GM12873 (cell line): ENCODE data around the gene GATA6.

ENCODE experiments used
- TF ChIP-seq, protein P1 (sequence below): IDR thresholded peaks from 2 replicates; pipeline ENCODE4 v1.5.1; 2012; ENCODE audit warnings: low read depth, mild to moderate bottlenecking, moderate library complexity, low read length, control low read depth; ENCODE audit not compliant: insufficient read depth; ENCODE audit errors: missing control alignments

The GATA6 gene

GRCh38 chr18:22141211-22141610, 28.2 kb upstream of the GATA6 start:
- TF ChIP-seq, protein P1, sequence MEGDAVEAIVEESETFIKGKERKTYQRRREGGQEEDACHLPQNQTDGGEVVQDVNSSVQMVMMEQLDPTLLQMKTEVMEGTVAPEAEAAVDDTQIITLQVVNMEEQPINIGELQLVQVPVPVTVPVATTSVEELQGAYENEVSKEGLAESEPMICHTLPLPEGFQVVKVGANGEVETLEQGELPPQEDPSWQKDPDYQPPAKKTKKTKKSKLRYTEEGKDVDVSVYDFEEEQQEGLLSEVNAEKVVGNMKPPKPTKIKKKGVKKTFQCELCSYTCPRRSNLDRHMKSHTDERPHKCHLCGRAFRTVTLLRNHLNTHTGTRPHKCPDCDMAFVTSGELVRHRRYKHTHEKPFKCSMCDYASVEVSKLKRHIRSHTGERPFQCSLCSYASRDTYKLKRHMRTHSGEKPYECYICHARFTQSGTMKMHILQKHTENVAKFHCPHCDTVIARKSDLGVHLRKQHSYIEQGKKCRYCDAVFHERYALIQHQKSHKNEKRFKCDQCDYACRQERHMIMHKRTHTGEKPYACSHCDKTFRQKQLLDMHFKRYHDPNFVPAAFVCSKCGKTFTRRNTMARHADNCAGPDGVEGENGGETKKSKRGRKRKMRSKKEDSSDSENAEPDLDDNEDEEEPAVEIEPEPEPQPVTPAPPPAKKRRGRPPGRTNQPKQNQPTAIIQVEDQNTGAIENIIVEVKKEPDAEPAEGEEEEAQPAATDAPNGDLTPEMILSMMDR: no peak

DNA sequence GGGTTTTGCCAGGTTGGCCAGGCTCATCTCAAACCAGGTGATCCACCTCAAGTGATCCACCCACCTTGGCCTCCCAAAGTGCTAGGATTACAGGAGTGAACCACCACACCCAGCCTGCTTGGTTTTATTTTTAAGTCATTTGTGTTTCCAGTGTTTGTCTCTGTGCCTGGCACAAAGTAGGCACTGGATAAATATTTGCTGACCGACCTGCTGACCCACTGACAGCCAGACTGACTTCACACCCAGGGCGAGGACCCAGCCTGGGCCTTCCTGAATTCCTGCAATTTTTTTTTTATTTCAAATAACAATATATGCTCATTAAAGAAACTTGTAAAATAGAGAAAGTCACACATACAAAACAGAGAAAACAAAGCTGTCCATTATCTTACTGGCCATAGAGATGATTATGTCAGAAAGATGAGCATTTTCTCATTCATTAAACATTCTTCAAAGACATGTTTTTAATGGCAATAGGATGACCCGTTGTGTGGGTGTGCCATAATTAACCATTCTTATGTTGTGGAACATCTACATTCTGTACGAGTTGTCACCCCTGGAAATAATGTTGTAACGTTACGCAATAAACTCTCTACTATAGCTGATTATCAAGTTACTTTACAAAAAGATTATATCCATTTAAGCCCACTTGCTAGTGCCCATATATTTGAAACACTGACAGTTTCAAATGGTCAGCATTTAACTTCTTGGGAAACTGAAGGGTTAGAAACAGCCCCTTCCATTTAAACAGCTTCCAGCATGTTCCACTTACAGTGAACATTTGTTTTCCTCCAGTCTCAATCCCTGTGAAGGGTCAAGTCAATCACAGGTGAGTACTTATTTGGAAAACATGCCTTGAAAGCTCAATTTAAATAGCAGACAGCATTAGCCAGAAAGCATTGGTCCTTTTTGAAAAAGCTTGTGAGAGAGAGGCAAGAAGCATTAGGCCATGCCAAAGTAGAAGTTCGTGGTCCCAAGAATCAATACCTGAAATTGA, 25.7 kb upstream of the GATA6 start:
- TF ChIP-seq, protein P1: no peak

DNA sequence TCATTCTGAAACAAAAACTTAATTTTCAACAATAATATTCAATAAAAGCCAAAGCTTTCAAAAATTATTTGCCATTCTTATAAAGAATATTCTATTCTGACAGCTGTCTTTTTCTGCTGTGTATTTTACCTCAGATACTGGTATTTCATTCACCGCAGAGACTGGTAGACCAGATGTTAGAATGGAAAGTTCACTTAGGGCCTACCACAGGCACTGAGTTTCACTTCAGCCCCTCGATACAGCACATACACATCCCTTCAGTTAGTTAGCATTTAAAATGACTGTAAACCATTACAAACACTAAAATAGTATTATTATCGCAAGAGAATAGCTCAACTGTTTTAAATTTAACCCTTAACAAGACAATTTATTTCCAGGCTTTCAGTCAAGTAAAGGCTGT, 24.2 kb upstream of the GATA6 start:
- TF ChIP-seq, protein P1: no peak

- TF ChIP-seq, protein P1: no peak
Observed at GRCh38 chr18:22149710-22150109, 19.7 kb upstream of the GATA6 start.

DNA sequence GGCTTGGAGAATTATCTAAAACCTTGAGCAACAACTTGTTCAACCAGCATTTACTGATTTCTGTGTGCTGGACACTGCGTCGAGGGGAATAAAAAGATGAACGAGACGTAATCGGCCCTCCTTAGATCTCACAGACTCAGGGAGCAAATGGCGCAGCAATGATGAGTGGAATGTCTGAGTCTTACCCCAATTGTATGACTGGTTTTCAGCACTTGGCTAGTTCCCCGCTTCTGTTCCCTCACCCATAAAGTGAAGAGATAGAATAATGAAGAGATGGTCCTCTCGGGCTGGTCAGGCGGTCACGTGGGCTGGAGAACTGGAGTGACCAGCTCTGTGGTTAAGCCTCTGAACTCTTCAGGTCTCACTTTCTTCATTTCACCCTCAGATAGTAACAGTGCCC, 17.3 kb upstream of the GATA6 start:
- TF ChIP-seq, protein P1: no peak

GRCh38 chr18:22153428-22153827, 16.0 kb upstream of the GATA6 start:
- TF ChIP-seq, protein P1: no peak

DNA sequence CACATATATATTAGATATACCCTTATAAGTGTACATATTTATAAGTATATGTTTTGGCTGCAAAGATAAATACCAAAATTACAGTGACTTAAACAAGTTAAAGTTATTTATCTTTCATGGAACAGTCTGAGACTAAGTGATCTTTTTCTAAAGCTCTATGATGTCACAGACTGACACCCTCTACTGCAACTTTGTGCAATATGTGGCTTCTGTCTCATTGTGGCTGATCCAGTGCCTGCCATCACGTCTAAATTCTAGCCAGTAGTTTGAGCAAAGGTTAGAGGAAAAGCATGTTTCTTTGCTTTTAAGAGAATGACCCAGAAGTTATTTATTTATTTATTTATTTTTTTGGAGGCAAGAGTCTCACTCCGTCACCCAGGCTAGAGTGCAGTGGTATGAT, 13.8 kb upstream of the GATA6 start:
- TF ChIP-seq, protein P1: no peak
